ENCODE measurements around the gene SENP1. TPM values are rescaled to one million over a fixed set of nuclear protein-coding genes. Genes with fewer than 3 reads are reported as not detected.

Gene SENP1
- total and polyA plus RNA-seq, 2 experiments from 2014 or later = 8.6 to 27.7 TPM

DNA sequence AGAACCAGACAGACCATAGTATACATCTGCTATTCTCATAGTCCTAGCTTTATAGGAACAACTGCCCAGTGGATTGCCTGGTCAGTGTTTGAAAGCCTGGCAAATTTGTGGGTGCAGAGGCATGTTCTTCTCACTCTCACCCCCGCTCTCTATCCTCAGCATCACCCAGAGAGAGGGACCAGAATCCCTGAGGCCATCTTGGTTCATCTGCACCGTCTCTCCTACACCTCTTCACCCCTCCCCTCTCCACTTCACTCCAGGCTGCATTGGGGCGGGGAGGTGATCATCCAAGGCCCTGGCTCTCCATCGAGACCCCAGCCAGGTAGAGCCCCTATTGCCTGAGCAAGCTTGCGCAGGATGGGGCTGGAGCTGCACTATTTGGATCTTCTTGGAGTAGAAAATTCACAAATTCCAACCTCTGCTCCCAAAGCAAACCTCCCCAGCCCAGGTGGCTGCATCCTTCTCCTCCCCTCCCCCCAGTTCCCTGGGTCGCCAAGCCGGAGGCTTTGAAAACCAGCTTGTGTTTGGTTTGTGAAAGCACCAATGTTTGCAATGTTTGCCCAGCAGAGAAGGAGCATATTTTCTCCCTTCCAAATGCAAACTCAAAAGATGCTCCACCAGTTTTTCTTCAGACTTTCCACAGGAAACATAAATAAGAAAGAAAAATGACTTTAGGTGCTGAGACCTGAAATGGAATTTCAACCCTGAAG lies 83.0 kb downstream of the SENP1 start:
- Histone ChIP-seq H4K20me1 (replicated peaks; ENCODE audit: insufficient read depth) (peaks cover 18% of the 10 kb centered on the region), H3K9me2 (ENCODE audit: insufficient read depth) (no peaks in the 10 kb centered on the region), H3K36me3 (ENCODE audit: insufficient read depth) (no peaks in the 10 kb centered on the region), H3K4me1 (ENCODE audit: insufficient read depth) (peaks cover 15% of the 10 kb centered on the region), H3K4me3 (0 out of 2 replicates have a peak overlapping the region, but pooled peaks have one; percentile 21), H3K27ac (ENCODE audit: low read depth) (no peak overlapping the region), H2AFZ (no peak overlapping the region), H3F3A (replicated peaks; ENCODE audit: low read depth) (no peaks in the 10 kb centered on the region), H3K27me3 (ENCODE audit: insufficient read depth) (peaks cover 100% of the 10 kb centered on the region), H3K4me2 (peak overlapping the region; percentile 60), H3K79me2 (replicated peaks; ENCODE audit: insufficient read depth) (no peaks in the 10 kb centered on the region)
- Mint-ChIP-seq H3K4me3 (peak overlapping the region; percentile 36; the same call in 1 of the 3 replicates), H3K27ac (no peak overlapping the region), H3K36me3 (ENCODE audit: low read depth) (no peaks in the 10 kb centered on the region; the same call in 2 of the 3 replicates), H3K9me3 (no peaks in the 10 kb centered on the region), H3K4me1 (peaks cover 31% of the 10 kb centered on the region), H3K27me3 (ENCODE audit: insufficient read depth, low read depth, poor library complexity) (peaks cover 100% of the 10 kb centered on the region)
- TF ChIP-seq ZNF331 (CRISPR knock-in tag; IDR thresholded peaks at IDR 0.05; ENCODE audit: low read depth) (no peak), STAT1 (IDR thresholded peaks at IDR 0.05; ENCODE audit: unreplicated experiment) (no peak), JUNB (IDR thresholded peaks at IDR 0.05; ENCODE audit: unreplicated experiment) (no peak), CREB1 (CRISPR knock-in tag; IDR thresholded peaks at IDR 0.05; ENCODE audit: low read depth) (no peak), EZH2phosphoT487 (IDR thresholded peaks at IDR 0.05; ENCODE audit: unreplicated experiment) (no peak), POLR2AphosphoS5 (IDR thresholded peaks at IDR 0.05; ENCODE audit: low read depth) (no peak), ZNF114 (CRISPR knock-in tag; IDR thresholded peaks at IDR 0.05) (no peak), NANOG (IDR thresholded peaks at IDR 0.05; ENCODE audit: borderline replicate concordance) (no peak), EZH2 (IDR thresholded peaks at IDR 0.05; ENCODE audit: low read depth, unreplicated experiment) (no peak)
- TF ChIP-seq, protein P1, sequence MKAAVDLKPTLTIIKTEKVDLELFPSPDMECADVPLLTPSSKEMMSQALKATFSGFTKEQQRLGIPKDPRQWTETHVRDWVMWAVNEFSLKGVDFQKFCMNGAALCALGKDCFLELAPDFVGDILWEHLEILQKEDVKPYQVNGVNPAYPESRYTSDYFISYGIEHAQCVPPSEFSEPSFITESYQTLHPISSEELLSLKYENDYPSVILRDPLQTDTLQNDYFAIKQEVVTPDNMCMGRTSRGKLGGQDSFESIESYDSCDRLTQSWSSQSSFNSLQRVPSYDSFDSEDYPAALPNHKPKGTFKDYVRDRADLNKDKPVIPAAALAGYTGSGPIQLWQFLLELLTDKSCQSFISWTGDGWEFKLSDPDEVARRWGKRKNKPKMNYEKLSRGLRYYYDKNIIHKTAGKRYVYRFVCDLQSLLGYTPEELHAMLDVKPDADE (IDR thresholded peaks at IDR 0.05) = no peak
- TF ChIP-seq, protein P2, sequence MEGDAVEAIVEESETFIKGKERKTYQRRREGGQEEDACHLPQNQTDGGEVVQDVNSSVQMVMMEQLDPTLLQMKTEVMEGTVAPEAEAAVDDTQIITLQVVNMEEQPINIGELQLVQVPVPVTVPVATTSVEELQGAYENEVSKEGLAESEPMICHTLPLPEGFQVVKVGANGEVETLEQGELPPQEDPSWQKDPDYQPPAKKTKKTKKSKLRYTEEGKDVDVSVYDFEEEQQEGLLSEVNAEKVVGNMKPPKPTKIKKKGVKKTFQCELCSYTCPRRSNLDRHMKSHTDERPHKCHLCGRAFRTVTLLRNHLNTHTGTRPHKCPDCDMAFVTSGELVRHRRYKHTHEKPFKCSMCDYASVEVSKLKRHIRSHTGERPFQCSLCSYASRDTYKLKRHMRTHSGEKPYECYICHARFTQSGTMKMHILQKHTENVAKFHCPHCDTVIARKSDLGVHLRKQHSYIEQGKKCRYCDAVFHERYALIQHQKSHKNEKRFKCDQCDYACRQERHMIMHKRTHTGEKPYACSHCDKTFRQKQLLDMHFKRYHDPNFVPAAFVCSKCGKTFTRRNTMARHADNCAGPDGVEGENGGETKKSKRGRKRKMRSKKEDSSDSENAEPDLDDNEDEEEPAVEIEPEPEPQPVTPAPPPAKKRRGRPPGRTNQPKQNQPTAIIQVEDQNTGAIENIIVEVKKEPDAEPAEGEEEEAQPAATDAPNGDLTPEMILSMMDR (conservative IDR thresholded peaks at IDR 0.05; ENCODE audit: low read depth in 2 of 2) = no peak
- TF ChIP-seq, protein P3, sequence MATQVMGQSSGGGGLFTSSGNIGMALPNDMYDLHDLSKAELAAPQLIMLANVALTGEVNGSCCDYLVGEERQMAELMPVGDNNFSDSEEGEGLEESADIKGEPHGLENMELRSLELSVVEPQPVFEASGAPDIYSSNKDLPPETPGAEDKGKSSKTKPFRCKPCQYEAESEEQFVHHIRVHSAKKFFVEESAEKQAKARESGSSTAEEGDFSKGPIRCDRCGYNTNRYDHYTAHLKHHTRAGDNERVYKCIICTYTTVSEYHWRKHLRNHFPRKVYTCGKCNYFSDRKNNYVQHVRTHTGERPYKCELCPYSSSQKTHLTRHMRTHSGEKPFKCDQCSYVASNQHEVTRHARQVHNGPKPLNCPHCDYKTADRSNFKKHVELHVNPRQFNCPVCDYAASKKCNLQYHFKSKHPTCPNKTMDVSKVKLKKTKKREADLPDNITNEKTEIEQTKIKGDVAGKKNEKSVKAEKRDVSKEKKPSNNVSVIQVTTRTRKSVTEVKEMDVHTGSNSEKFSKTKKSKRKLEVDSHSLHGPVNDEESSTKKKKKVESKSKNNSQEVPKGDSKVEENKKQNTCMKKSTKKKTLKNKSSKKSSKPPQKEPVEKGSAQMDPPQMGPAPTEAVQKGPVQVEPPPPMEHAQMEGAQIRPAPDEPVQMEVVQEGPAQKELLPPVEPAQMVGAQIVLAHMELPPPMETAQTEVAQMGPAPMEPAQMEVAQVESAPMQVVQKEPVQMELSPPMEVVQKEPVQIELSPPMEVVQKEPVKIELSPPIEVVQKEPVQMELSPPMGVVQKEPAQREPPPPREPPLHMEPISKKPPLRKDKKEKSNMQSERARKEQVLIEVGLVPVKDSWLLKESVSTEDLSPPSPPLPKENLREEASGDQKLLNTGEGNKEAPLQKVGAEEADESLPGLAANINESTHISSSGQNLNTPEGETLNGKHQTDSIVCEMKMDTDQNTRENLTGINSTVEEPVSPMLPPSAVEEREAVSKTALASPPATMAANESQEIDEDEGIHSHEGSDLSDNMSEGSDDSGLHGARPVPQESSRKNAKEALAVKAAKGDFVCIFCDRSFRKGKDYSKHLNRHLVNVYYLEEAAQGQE (IDR thresholded peaks at IDR 0.05; ENCODE audit: unreplicated experiment) = no peak
- TF ChIP-seq, protein P4, sequence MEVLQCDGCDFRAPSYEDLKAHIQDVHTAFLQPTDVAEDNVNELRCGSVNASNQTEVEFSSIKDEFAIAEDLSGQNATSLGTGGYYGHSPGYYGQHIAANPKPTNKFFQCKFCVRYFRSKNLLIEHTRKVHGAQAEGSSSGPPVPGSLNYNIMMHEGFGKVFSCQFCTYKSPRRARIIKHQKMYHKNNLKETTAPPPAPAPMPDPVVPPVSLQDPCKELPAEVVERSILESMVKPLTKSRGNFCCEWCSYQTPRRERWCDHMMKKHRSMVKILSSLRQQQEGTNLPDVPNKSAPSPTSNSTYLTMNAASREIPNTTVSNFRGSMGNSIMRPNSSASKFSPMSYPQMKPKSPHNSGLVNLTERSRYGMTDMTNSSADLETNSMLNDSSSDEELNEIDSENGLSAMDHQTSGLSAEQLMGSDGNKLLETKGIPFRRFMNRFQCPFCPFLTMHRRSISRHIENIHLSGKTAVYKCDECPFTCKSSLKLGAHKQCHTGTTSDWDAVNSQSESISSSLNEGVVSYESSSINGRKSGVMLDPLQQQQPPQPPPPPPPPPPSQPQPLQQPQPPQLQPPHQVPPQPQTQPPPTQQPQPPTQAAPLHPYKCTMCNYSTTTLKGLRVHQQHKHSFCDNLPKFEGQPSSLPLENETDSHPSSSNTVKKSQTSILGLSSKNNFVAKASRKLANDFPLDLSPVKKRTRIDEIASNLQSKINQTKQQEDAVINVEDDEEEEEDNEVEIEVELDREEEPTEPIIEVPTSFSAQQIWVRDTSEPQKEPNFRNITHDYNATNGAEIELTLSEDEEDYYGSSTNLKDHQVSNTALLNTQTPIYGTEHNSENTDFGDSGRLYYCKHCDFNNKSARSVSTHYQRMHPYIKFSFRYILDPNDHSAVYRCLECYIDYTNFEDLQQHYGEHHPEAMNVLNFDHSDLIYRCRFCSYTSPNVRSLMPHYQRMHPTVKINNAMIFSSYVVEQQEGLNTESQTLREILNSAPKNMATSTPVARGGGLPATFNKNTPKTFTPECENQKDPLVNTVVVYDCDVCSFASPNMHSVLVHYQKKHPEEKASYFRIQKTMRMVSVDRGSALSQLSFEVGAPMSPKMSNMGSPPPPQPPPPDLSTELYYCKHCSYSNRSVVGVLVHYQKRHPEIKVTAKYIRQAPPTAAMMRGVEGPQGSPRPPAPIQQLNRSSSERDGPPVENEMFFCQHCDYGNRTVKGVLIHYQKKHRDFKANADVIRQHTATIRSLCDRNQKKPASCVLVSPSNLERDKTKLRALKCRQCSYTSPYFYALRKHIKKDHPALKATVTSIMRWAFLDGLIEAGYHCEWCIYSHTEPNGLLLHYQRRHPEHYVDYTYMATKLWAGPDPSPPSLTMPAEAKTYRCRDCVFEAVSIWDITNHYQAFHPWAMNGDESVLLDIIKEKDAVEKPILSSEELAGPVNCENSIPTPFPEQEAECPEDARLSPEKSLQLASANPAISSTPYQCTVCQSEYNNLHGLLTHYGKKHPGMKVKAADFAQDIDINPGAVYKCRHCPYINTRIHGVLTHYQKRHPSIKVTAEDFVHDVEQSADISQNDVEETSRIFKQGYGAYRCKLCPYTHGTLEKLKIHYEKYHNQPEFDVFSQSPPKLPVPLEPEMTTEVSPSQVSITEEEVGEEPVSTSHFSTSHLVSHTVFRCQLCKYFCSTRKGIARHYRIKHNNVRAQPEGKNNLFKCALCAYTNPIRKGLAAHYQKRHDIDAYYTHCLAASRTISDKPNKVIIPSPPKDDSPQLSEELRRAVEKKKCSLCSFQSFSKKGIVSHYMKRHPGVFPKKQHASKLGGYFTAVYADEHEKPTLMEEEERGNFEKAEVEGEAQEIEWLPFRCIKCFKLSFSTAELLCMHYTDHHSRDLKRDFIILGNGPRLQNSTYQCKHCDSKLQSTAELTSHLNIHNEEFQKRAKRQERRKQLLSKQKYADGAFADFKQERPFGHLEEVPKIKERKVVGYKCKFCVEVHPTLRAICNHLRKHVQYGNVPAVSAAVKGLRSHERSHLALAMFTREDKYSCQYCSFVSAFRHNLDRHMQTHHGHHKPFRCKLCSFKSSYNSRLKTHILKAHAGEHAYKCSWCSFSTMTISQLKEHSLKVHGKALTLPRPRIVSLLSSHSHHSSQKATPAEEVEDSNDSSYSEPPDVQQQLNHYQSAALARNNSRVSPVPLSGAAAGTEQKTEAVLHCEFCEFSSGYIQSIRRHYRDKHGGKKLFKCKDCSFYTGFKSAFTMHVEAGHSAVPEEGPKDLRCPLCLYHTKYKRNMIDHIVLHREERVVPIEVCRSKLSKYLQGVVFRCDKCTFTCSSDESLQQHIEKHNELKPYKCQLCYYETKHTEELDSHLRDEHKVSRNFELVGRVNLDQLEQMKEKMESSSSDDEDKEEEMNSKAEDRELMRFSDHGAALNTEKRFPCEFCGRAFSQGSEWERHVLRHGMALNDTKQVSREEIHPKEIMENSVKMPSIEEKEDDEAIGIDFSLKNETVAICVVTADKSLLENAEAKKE (CRISPR knock-in tag; IDR thresholded peaks at IDR 0.05) = no peak
- ATAC-seq (peak; percentile 7), DNase-seq (ENCODE audit: low spot score) (peak; percentile 67)
